ENCODE results near the gene USH2A. TPM values are rescaled to one million over a fixed set of nuclear protein-coding genes. Genes with fewer than 3 reads are reported as not detected.

The USH2A gene
- total and polyA plus RNA-seq, 7 donors: under 0.01 to 0.32 (median 0.30) TPM; not detected in 4

DNA sequence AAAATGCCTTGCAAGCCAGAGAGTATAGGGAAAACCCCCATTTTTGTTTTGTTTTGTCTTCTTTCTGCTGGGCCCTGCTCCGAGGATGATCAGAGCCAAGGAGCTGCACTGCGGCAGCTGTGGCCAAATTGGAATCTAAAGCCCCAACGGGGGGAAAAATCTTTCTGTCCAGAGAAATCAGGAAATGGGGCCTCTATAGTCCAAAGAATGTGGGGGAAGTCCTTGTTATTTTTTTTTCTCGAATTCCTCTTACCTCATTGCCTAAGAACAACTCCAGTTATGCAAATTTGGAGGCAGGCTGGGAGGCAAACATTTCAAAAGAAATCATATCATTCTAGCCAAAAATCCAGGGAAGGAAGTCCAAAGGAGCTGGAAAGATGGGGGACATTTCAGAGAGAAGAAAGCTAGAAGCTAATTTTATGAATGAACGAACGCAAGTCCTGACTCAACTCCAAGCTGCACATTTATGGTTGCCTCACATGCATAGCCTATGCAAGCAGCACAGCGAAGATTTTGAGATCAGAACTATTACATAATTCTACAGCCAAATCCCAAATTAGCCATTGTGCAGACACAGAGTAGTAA is 592.9 kb downstream of the USH2A start:
- intact Hi-C loops (cut with DNase I): no loop called here
- Histone ChIP-seq H3K4me1 (no peaks in the 10 kb centered on the region), H3K27me3 (ENCODE audit: insufficient read depth in 3 of 3, low read length in 2 of 3) (no peaks in the 10 kb centered on the region), H3K9me3 (peaks cover 4% of the 10 kb centered on the region), H3K27ac (no peak overlapping the region), H3K36me3 (ENCODE audit: insufficient read depth in 1 of 2, low read depth in 1 of 2) (no peaks in the 10 kb centered on the region), H3K4me3 (no peak overlapping the region)
- no peak for DNase-seq
- TF ChIP-seq, protein P1, sequence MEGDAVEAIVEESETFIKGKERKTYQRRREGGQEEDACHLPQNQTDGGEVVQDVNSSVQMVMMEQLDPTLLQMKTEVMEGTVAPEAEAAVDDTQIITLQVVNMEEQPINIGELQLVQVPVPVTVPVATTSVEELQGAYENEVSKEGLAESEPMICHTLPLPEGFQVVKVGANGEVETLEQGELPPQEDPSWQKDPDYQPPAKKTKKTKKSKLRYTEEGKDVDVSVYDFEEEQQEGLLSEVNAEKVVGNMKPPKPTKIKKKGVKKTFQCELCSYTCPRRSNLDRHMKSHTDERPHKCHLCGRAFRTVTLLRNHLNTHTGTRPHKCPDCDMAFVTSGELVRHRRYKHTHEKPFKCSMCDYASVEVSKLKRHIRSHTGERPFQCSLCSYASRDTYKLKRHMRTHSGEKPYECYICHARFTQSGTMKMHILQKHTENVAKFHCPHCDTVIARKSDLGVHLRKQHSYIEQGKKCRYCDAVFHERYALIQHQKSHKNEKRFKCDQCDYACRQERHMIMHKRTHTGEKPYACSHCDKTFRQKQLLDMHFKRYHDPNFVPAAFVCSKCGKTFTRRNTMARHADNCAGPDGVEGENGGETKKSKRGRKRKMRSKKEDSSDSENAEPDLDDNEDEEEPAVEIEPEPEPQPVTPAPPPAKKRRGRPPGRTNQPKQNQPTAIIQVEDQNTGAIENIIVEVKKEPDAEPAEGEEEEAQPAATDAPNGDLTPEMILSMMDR (IDR thresholded peaks at IDR 0.05): no peak
- 62 to 70% (median 62%) methylated on average over 7 of the region's 7 CpGs for WGBS, 3 donors
- no peak for ATAC-seq

DNA sequence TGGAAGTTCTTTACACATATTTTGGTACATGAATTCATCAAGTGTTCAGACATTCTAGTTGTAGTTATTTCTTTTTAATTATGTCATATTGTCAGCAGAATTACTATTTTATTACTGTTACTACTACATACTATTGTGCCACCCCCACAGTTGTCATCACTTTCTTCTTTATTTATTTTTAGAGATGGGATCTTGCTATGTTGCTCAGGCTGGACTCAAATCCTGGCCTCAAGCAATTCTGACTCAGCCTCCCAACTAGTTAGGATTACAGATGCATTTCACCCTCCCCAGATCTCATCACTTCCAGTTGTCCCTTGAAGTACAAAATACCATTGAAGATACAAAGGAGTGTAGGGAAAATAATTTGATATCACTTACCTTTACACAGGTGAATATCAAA is 598.2 kb downstream of the USH2A start:
- no peak overlapping the region for H3K27ac ChIP-seq
- no peaks in the 10 kb centered on the region for H3K27me3 ChIP-seq (ENCODE audit: insufficient read depth in 3 of 3, low read length in 2 of 3)
- no peak overlapping the region for H3K4me3 ChIP-seq
- TF ChIP-seq, protein P1 (IDR thresholded peaks at IDR 0.05): no peak
- H3K9me3 ChIP-seq: no peaks in the 10 kb centered on the region
- no peaks in the 10 kb centered on the region for H3K36me3 ChIP-seq (ENCODE audit: insufficient read depth in 1 of 2, low read depth in 1 of 2)
- ATAC-seq (no peak), DNase-seq (no peak)
- intact Hi-C loops (cut with DNase I): no loop called here
- no peaks in the 10 kb centered on the region for H3K4me1 ChIP-seq

DNA sequence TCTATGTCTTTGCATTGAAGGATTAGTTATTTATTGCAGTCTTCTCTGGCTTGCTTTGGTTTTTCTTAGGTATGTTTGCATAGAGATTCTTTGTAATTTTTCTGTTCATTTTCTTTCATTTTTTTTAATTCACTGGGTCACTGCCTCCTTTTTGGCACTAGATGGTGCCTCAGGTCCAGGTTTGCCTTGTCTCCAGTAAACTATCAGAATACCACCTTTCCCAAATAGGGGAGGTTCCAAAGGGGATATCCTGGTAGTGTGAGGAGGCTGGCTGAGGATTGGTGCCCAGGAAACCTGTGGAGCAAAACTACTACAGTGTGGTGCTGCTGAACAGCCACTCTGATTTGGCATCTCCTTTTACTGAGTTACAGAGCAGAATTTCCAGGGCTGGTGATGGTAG is 599.0 kb downstream of the USH2A start:
- no peak for ATAC-seq
- Histone ChIP-seq H3K27me3 (ENCODE audit: insufficient read depth in 3 of 3, low read length in 2 of 3) (no peaks in the 10 kb centered on the region), H3K36me3 (ENCODE audit: insufficient read depth in 1 of 2, low read depth in 1 of 2) (no peaks in the 10 kb centered on the region), H3K27ac (no peak overlapping the region), H3K9me3 (no peaks in the 10 kb centered on the region), H3K4me1 (no peaks in the 10 kb centered on the region), H3K4me3 (no peak overlapping the region)
- TF ChIP-seq, protein P1 (IDR thresholded peaks at IDR 0.05): no peak
- intact Hi-C loops (cut with DNase I): no loop called here
- no peak for DNase-seq

DNA sequence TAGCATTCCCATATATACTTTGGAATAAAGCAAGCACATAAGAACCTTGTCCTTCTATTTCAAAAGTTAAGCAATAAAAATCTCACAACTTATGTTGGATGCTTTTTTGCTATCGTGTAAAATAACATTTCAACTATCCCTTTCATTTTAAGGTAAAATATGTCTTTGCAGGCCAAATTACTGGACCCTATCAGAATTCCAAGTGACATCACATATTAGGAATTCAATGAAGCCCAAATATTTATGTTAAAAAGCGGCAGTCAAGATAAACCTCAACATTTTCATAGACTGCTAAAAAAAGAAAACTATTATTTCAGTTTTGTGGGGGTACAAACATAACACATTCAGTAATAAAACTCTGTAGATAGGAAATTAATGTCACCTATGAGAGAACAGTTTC is 604.1 kb downstream of the USH2A start:
- intact Hi-C loops (cut with DNase I): no loop called here
- DNase-seq (no peak), ATAC-seq (no peak)
- no peak overlapping the region for H3K27ac ChIP-seq
- TF ChIP-seq, protein P1 (IDR thresholded peaks at IDR 0.05): no peak
- H3K27me3 ChIP-seq (ENCODE audit: insufficient read depth in 3 of 3, low read length in 2 of 3): no peaks in the 10 kb centered on the region
- H3K9me3 ChIP-seq: no peaks in the 10 kb centered on the region
- H3K4me3 ChIP-seq: no peak overlapping the region
- no peaks in the 10 kb centered on the region for H3K36me3 ChIP-seq (ENCODE audit: insufficient read depth in 1 of 2, low read depth in 1 of 2)
- H3K4me1 ChIP-seq: no peaks in the 10 kb centered on the region
- WGBS, 3 donors: 41 to 54% (median 44%) methylated on average over 2 of the region's 2 CpGs

DNA sequence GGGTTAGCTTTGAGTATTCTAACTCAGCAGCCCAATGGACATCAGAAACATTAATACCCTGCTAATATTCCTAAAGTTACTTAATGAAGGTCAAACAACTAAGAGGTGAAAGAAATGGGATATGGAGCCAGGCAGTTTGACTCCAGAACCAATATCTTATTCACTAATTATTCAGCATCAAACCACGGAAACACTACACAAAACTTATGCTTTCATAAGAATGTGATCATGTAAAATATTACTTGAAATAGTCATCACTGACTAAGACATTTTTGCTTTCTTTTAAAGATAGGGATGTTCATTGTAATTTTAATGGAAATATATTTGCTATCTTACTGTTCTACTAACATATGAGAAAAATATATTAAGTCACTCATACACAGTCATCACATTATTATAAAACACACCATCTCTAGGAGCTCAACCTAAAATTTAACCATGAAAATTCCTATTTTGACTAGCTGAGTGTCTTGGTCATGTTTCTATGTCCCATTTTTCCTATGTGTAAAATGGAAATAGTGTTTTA is 615.3 kb downstream of the USH2A start:
- Histone ChIP-seq H3K4me1 (no peaks in the 10 kb centered on the region), H3K27ac (no peak overlapping the region), H3K36me3 (ENCODE audit: insufficient read depth in 1 of 2, low read depth in 1 of 2) (no peaks in the 10 kb centered on the region), H3K4me3 (no peak overlapping the region), H3K27me3 (ENCODE audit: insufficient read depth in 3 of 3, low read length in 2 of 3) (no peaks in the 10 kb centered on the region), H3K9me3 (peaks cover 6% of the 10 kb centered on the region)
- TF ChIP-seq, protein P1 (IDR thresholded peaks at IDR 0.05): no peak
- intact Hi-C loops (cut with DNase I): no loop called here
- 83 to 92% (median 87%) methylated on average over 1 of the region's 1 CpG for WGBS, 3 donors
- ATAC-seq: no peak
- no peak for DNase-seq
